K562 (cell line): ENCODE measurements around the gene TICRR.

ENCODE experiments used
- CC2D1A ChIP-seq: fragments of 450-650 bp; IDR thresholded peaks from 2 replicates; pipeline ENCODE4 v1.6.1; 2017; ENCODE audit warnings: mild to moderate bottlenecking
- GTF2F1 ChIP-seq: IDR thresholded peaks from 2 replicates; pipeline ENCODE4 v1.6.1; 2011; ENCODE audit warnings: low read depth, low read length, improper control_type of control experiment
- POLR2A ChIP-seq: fragments of 450-650 bp; conservative IDR thresholded peaks from 2 replicates; pipeline ENCODE4 v1.6.1; 2016
- POLR3A ChIP-seq: IDR thresholded peaks from 2 replicates; pipeline ENCODE4 v1.6.1; 2011; ENCODE audit warnings: borderline replicate concordance, mild to moderate bottlenecking, moderate library complexity; ENCODE audit not compliant: insufficient read length, insufficient read depth; ENCODE audit errors: extremely low read depth
- PURB ChIP-seq: sonication (generic); formaldehyde crosslinking; IDR thresholded peaks from 2 replicates; pipeline ENCODE4 v1.9.0; 2021; ENCODE audit warnings: low read depth, mild to moderate bottlenecking, missing genetic modification reagents
- ZNF224 ChIP-seq: sonication (generic); formaldehyde crosslinking; IDR thresholded peaks from 2 replicates; pipeline ENCODE4 v1.8.0; 2022; ENCODE audit warnings: mild to moderate bottlenecking, missing genetic modification reagents
- ZNF274 ChIP-seq: IDR thresholded peaks from 2 replicates; pipeline ENCODE4 v1.6.1; 2011; ENCODE audit warnings: low read depth, mild to moderate bottlenecking, low read length, moderate library complexity, borderline replicate concordance

GRCh38 chr15:89556413-89557262 is 18.6 kb upstream of the TICRR start:
- no peak for TF ChIP-seq ZNF274
- TF ChIP-seq GTF2F1, result no peak
- TF ChIP-seq POLR3A, result no peak
- no peak for TF ChIP-seq ZNF224 (CRISPR knock-in tag)
- TF ChIP-seq PURB, result no peak
- no peak for TF ChIP-seq CC2D1A
- no peak for TF ChIP-seq POLR2A
